ENCODE data around the gene PPP3CA. TPM values are rescaled to one million over a fixed set of nuclear protein-coding genes. Genes with fewer than 3 reads are reported as not detected.

The PPP3CA gene
- total and polyA plus RNA-seq, 2 of the 8 experiments (the other 6 are each of a cell fraction or from before 2014, with no cell fraction given): 7.9 to 35.0 TPM

DNA sequence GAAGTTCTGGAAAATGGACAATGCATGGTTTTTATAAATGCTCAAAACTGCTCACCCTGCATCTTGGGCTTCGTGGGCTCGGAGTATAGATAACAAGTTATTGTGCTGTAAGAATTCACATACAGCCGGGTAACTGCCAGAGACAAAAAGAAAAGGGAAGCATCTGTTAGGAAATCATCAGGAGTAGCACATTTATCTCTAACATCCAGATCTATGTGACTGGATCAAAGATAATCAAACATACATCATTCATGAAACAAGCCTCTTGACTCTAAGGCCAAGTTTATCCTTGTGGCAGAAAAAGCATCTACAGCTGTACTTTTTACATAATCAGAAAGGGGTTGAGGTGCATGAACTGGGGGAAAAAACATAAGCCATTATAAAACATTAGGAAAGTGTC is 264.2 kb downstream of the PPP3CA start (continued):
- no peak for TF ChIP-seq KDM4A (IDR thresholded peaks at IDR 0.05; ENCODE audit: low read depth, low read length, severe bottlenecking)

Data from H1 (cell line).